RWPE2 (cell line): ENCODE results near the gene WT1.

Experiments used
- ATAC-seq: fragments of 200-7000 bp; cut with Tn5 transposase; 3 replicates; pipeline ENCODE4 v1.9.1; 2021; ENCODE audit warnings: low read depth
- DNase-seq: peaks from one replicate; pipeline ENCODE4 v3.0.0-alpha.2; 2020; ENCODE audit warnings: low spot score
- H3K27ac ChIP-seq: fragments of 450-650 bp; 2 replicates; pipeline ENCODE4 v1.5.1; 2017; ENCODE audit warnings: mild to moderate bottlenecking; ENCODE audit not compliant: poor library complexity, severe bottlenecking
- H3K27me3 ChIP-seq: fragments of 250-450 bp; sonication (Bioruptor Pico); 2 replicates; pipeline ENCODE4 v1.5.1; 2021; ENCODE audit warnings: mild to moderate bottlenecking, moderate library complexity; ENCODE audit not compliant: insufficient read depth, poor library complexity, severe bottlenecking
- H3K36me3 ChIP-seq: fragments of 250-450 bp; sonication (Bioruptor Pico); 2 replicates; pipeline ENCODE4 v1.5.1; 2020; ENCODE audit warnings: low read depth, mild to moderate bottlenecking, moderate library complexity
- H3K4me1 ChIP-seq: fragments of 250-450 bp; sonication (Bioruptor Pico); 2 replicates; pipeline ENCODE4 v1.5.1; 2021; ENCODE audit warnings: mild to moderate bottlenecking, moderate library complexity; ENCODE audit not compliant: insufficient read depth, poor library complexity, severe bottlenecking
- H3K4me3 ChIP-seq: fragments of 250-450 bp; sonication (Bioruptor Pico); 2 replicates; pipeline ENCODE4 v1.5.1; 2021; ENCODE audit warnings: mild to moderate bottlenecking, moderate library complexity; ENCODE audit not compliant: severe bottlenecking
- H3K9me3 ChIP-seq: fragments of 250-450 bp; sonication (Bioruptor Pico); 2 replicates; pipeline ENCODE4 v1.5.1; 2021; ENCODE audit warnings: mild to moderate bottlenecking, moderate library complexity; ENCODE audit not compliant: severe bottlenecking
- CTCF ChIP-seq: fragments of 450-650 bp; IDR thresholded peaks from one replicate; pipeline ENCODE4 v1.5.1; 2017; ENCODE audit warnings: mild to moderate bottlenecking, moderate library complexity; ENCODE audit not compliant: poor library complexity, severe bottlenecking

Gene WT1

GRCh38 chr11:32469791-32470190 is 34.5 kb upstream of the WT1 start:
- peaks cover 8% of the 10 kb centered on the region for H3K27me3 ChIP-seq
- TF ChIP-seq CTCF = no peak
- H3K27ac ChIP-seq = no peak overlapping the region
- no peaks in the 10 kb centered on the region for H3K4me1 ChIP-seq
- DNase-seq (no peak), ATAC-seq (no peak)
- no peaks in the 10 kb centered on the region for H3K9me3 ChIP-seq
- H3K4me3 ChIP-seq = no peak overlapping the region
- H3K36me3 ChIP-seq = no peaks in the 10 kb centered on the region

GRCh38 chr11:32466279-32466915 is 31.1 kb upstream of the WT1 start:
- DNase-seq (no peak), ATAC-seq (no peak)
- H3K36me3 ChIP-seq = no peaks in the 10 kb centered on the region
- no peak overlapping the region for H3K27ac ChIP-seq
- H3K4me3 ChIP-seq = no peak overlapping the region
- no peak for TF ChIP-seq CTCF
- H3K27me3 ChIP-seq = peaks cover 8% of the 10 kb centered on the region
- H3K4me1 ChIP-seq = no peaks in the 10 kb centered on the region
- H3K9me3 ChIP-seq = no peaks in the 10 kb centered on the region

GRCh38 chr11:32464078-32464477 is 28.7 kb upstream of the WT1 start:
- Histone ChIP-seq H3K9me3 (no peaks in the 10 kb centered on the region), H3K4me3 (no peak overlapping the region), H3K4me1 (no peaks in the 10 kb centered on the region), H3K27ac (no peak overlapping the region), H3K27me3 (peaks cover 8% of the 10 kb centered on the region), H3K36me3 (no peaks in the 10 kb centered on the region)
- no peak for TF ChIP-seq CTCF
- no peak for DNase-seq
- ATAC-seq = no peak

- no peak for TF ChIP-seq CTCF
- Histone ChIP-seq H3K9me3 (no peaks in the 10 kb centered on the region), H3K4me3 (no peak overlapping the region), H3K27ac (no peak overlapping the region), H3K27me3 (peaks cover 7% of the 10 kb centered on the region), H3K36me3 (no peaks in the 10 kb centered on the region), H3K4me1 (no peaks in the 10 kb centered on the region)
- ATAC-seq (no peak), DNase-seq (no peak)
These were observed 26.8 kb upstream of the WT1 start for GRCh38 chr11:32462011-32462690.

GRCh38 chr11:32456864-32457263 is 21.5 kb upstream of the WT1 start:
- TF ChIP-seq CTCF = no peak
- H3K4me1 ChIP-seq = no peaks in the 10 kb centered on the region
- no peaks in the 10 kb centered on the region for H3K27me3 ChIP-seq
- no peak for ATAC-seq
- no peak overlapping the region for H3K27ac ChIP-seq
- H3K4me3 ChIP-seq = no peak overlapping the region
- H3K9me3 ChIP-seq = no peaks in the 10 kb centered on the region
- H3K36me3 ChIP-seq = no peaks in the 10 kb centered on the region
- no peak for DNase-seq
